Prostate gland (tissue), 2 donors: ENCODE measurements around the gene ALDOC. TPM values are rescaled to one million over a fixed set of nuclear protein-coding genes. Genes with fewer than 3 reads are reported as not detected.

Experiments used
- DNase-seq: peaks from one replicate; pipeline ENCODE4 v3.0.0-alpha.2; 2019; ENCODE audit warnings: low spot score
- H3K27ac ChIP-seq, 2 donors: fragments of 200-600 bp; sonication (generic); 2 replicates each; pipeline ENCODE4 v1.5.1; 2017 to 2019
- H3K27me3 ChIP-seq: fragments of 200-600 bp; sonication (generic); replicated peaks from 2 replicates; pipeline ENCODE4 v1.5.1; 2019; ENCODE audit not compliant: insufficient read depth
- H3K36me3 ChIP-seq, 2 donors: fragments of 200-600 bp; sonication (generic); 1 replicate in 1 of 2; 2 replicates in 1 of 2; pipeline versions ENCODE4 v1.5.1 to v1.8.1; 2017 to 2019
- H3K4me1 ChIP-seq: fragments of 200-600 bp; sonication (generic); replicated peaks from 2 replicates; pipeline ENCODE4 v1.5.1; 2019
- H3K4me3 ChIP-seq, 2 donors: fragments of 200-600 bp; sonication (generic); 2 replicates each; pipeline ENCODE4 v1.5.1; 2017 to 2019
- H3K9me3 ChIP-seq: fragments of 200-600 bp; sonication (generic); 2 replicates; pipeline ENCODE4 v1.5.1; 2017
- CTCF ChIP-seq, 4 experiments: fragments of 200-600 bp in 2 of 4; fragments of 450-650 bp in 2 of 4; sonication (generic) in 2 of 4; IDR thresholded peaks; 1 replicate in 3 of 4; 2 replicates in 1 of 4; pipeline ENCODE4 v1.5.1; 2016 to 2019; ENCODE audit warnings: antibody characterized with exemption in 4 of 4, mild to moderate bottlenecking in 2 of 4, moderate library complexity in 2 of 4
- POLR2A ChIP-seq: fragments of 450-650 bp; IDR thresholded peaks from one replicate; pipeline ENCODE4 v1.6.1; 2016; ENCODE audit warnings: antibody characterized with exemption, mild to moderate bottlenecking
- POLR2AphosphoS5 ChIP-seq: sonication (generic); formaldehyde crosslinking; IDR thresholded peaks from one replicate; pipeline ENCODE4 v1.6.1; 2017; ENCODE audit warnings: antibody characterized with exemption
- WGBS: methylation state at CpG from one replicate; pipeline ENCODE4 v1.1.5; 2018; 5-methylcytosine and 5-hydroxymethylcytosine counted together
- intact Hi-C: fragments of 100-400 bp; cut with DNase I; formaldehyde crosslinking; loops from one replicate; pipeline ENCODE4 v1.14.2; 2022
- total RNA-seq, 2 donors: library from RNA; depleted of rRNA; stranded (reverse); fragments of >200 nt; gene quantifications; one replicate each; pipeline ENCODE4 v1.1.0, GENCODE V29; 2016

Gene ALDOC
- total RNA-seq, 2 donors from 2014 or later, result 49.5 to 55.0 TPM

GRCh38 chr17:28584434-28584833, 7.7 kb upstream of the ALDOC start:
- no peak for TF ChIP-seq CTCF (IDR thresholded peaks at IDR 0.05)
- no peak for TF ChIP-seq POLR2AphosphoS5
- no peak for TF ChIP-seq POLR2A
- DNase-seq, result no peak
- no peaks in the 10 kb centered on the region for H3K36me3 ChIP-seq
- intact Hi-C loops, result no loop called here
- H3K9me3 ChIP-seq, result no peaks in the 10 kb centered on the region
- no peak overlapping the region for H3K27ac ChIP-seq
- H3K4me3 ChIP-seq, result no peak overlapping the region
- H3K27me3 ChIP-seq, result no peaks in the 10 kb centered on the region
- 85% methylated on average over 3 of the region's 3 CpGs for WGBS
- H3K4me1 ChIP-seq, result no peaks in the 10 kb centered on the region

- H3K9me3 ChIP-seq, result no peaks in the 10 kb centered on the region
- H3K4me3 ChIP-seq, result no peak overlapping the region
- DNase-seq, result no peak
- no peaks in the 10 kb centered on the region for H3K36me3 ChIP-seq
- no peaks in the 10 kb centered on the region for H3K27me3 ChIP-seq
- no peak overlapping the region for H3K27ac ChIP-seq
- no peaks in the 10 kb centered on the region for H3K4me1 ChIP-seq
- 98% methylated on average over 2 of the region's 2 CpGs for WGBS
- intact Hi-C loops, result no loop called here
- no peak for TF ChIP-seq POLR2AphosphoS5
- no peak for TF ChIP-seq CTCF (IDR thresholded peaks at IDR 0.05)
- no peak for TF ChIP-seq POLR2A
Measured at GRCh38 chr17:28582513-28582912, 5.8 kb upstream of the ALDOC start.

- WGBS, result 98% methylated on average over 3 of the region's 3 CpGs
Measured at GRCh38 chr17:28580959-28581358, 4.3 kb upstream of the ALDOC start.

GRCh38 chr17:28579526-28579925, 2.8 kb upstream of the ALDOC start:
- intact Hi-C loops, result no loop called here
- Histone ChIP-seq H3K36me3 (no peaks in the 10 kb centered on the region), H3K27me3 (no peaks in the 10 kb centered on the region), H3K4me1 (no peaks in the 10 kb centered on the region), H3K9me3 (no peaks in the 10 kb centered on the region), H3K4me3 (no peak overlapping the region), H3K27ac (no peak overlapping the region)
- 94% methylated on average over 4 of the region's 4 CpGs for WGBS
- no peak for DNase-seq
- no peak for TF ChIP-seq POLR2A

More at GRCh38 chr17:28580959-28581358, 4.3 kb upstream of the ALDOC start:
- Histone ChIP-seq H3K4me1 (no peaks in the 10 kb centered on the region), H3K4me3 (no peak overlapping the region), H3K27me3 (no peaks in the 10 kb centered on the region), H3K36me3 (no peaks in the 10 kb centered on the region), H3K9me3 (no peaks in the 10 kb centered on the region), H3K27ac (no peak overlapping the region)
- TF ChIP-seq CTCF (IDR thresholded peaks at IDR 0.05) (no peak), POLR2AphosphoS5 (no peak), POLR2A (no peak)
- intact Hi-C loops, result no loop called here
- no peak for DNase-seq

GRCh38 chr17:28578246-28579195, 1.8 kb upstream of the ALDOC start:
- no peak overlapping the region for H3K27ac ChIP-seq
- WGBS, result 94% methylated on average over 8 of the region's 8 CpGs
- H3K27me3 ChIP-seq, result no peaks in the 10 kb centered on the region
- intact Hi-C loops, result no loop called here
- H3K36me3 ChIP-seq, result no peaks in the 10 kb centered on the region
- H3K4me3 ChIP-seq, result no peak overlapping the region
- no peak for DNase-seq
- TF ChIP-seq POLR2AphosphoS5 (no peak), POLR2A (no peak), CTCF (IDR thresholded peaks at IDR 0.05) (no peak)
- no peaks in the 10 kb centered on the region for H3K4me1 ChIP-seq
- no peaks in the 10 kb centered on the region for H3K9me3 ChIP-seq
